Stimulated activated memory B cell treated with anti-CD40 and anti-IgM and Interleukin-4, amounts not matched to agents 10 μg/mL and 1 μg/mL and 100 μg/mL, for 72 hours (primary cell): Measurements from ENCODE around the gene MYBBP1A.
A peak's percentile ranks its signal among the peaks of the same experiment; 100 is the strongest.

Source experiments
- ATAC-seq: fragments of 150-1000 bp; cut with Tn5 transposase; 2 replicates; pipeline ENCODE4 v1.10.0; 2021
- H3K27ac Mint-ChIP-seq: one replicate; pipeline ENCODE4 v1.8.0; 2022; ENCODE audit warnings: mild to moderate bottlenecking, mixed read lengths
- H3K27me3 Mint-ChIP-seq: one replicate; pipeline ENCODE4 v1.8.0; 2022; ENCODE audit warnings: mixed read lengths
- H3K36me3 Mint-ChIP-seq: one replicate; pipeline ENCODE4 v1.8.0; 2022; ENCODE audit warnings: mixed read lengths
- H3K4me1 Mint-ChIP-seq: one replicate; pipeline ENCODE4 v1.8.0; 2022; ENCODE audit warnings: mixed read lengths
- H3K4me3 Mint-ChIP-seq: one replicate; pipeline ENCODE4 v1.8.0; 2022; ENCODE audit warnings: mild to moderate bottlenecking, moderate library complexity, mixed read lengths
- H3K9me3 Mint-ChIP-seq: one replicate; pipeline ENCODE4 v1.8.0; 2022; ENCODE audit warnings: mixed read lengths

The MYBBP1A gene

GRCh38 chr17:4504188-4504587, 51.0 kb downstream of the MYBBP1A start:
- H3K27ac Mint-ChIP-seq, result no peak overlapping the region
- H3K27me3 Mint-ChIP-seq, result peaks cover 99% of the 10 kb centered on the region
- H3K36me3 Mint-ChIP-seq, result no peaks in the 10 kb centered on the region
- peaks cover 38% of the 10 kb centered on the region for H3K4me1 Mint-ChIP-seq
- no peaks in the 10 kb centered on the region for H3K9me3 Mint-ChIP-seq
- H3K4me3 Mint-ChIP-seq, result no peak overlapping the region
- no peak for ATAC-seq

- Mint-ChIP-seq H3K36me3 (no peaks in the 10 kb centered on the region), H3K9me3 (no peaks in the 10 kb centered on the region), H3K27ac (no peak overlapping the region), H3K4me1 (peaks cover 32% of the 10 kb centered on the region), H3K4me3 (no peak overlapping the region), H3K27me3 (peaks cover 92% of the 10 kb centered on the region)
- no peak for ATAC-seq
Observed at GRCh38 chr17:4503283-4504025, 51.7 kb downstream of the MYBBP1A start.

- no peak overlapping the region for H3K27ac Mint-ChIP-seq
- peaks cover 83% of the 10 kb centered on the region for H3K27me3 Mint-ChIP-seq
- no peak overlapping the region for H3K4me3 Mint-ChIP-seq
- no peak for ATAC-seq
- H3K4me1 Mint-ChIP-seq, result peaks cover 40% of the 10 kb centered on the region
- H3K9me3 Mint-ChIP-seq, result no peaks in the 10 kb centered on the region
- H3K36me3 Mint-ChIP-seq, result no peaks in the 10 kb centered on the region
Observed at GRCh38 chr17:4502466-4503154, 52.6 kb downstream of the MYBBP1A start.

- Mint-ChIP-seq H3K36me3 (no peaks in the 10 kb centered on the region), H3K4me1 (peaks cover 48% of the 10 kb centered on the region), H3K4me3 (no peak overlapping the region), H3K9me3 (no peaks in the 10 kb centered on the region), H3K27ac (no peak overlapping the region), H3K27me3 (peaks cover 72% of the 10 kb centered on the region)
- no peak for ATAC-seq
Observed at GRCh38 chr17:4501295-4501949, 53.8 kb downstream of the MYBBP1A start.

- Mint-ChIP-seq H3K4me3 (peak overlapping the region; percentile 78), H3K27ac (no peak overlapping the region), H3K27me3 (peaks cover 60% of the 10 kb centered on the region), H3K36me3 (no peaks in the 10 kb centered on the region), H3K4me1 (peaks cover 47% of the 10 kb centered on the region), H3K9me3 (no peaks in the 10 kb centered on the region)
- ATAC-seq, result no peak
Observed at GRCh38 chr17:4500191-4500571, 55.0 kb downstream of the MYBBP1A start.

- Mint-ChIP-seq H3K9me3 (no peaks in the 10 kb centered on the region), H3K4me1 (peaks cover 42% of the 10 kb centered on the region), H3K27me3 (peaks cover 54% of the 10 kb centered on the region), H3K36me3 (no peaks in the 10 kb centered on the region), H3K27ac (no peak overlapping the region), H3K4me3 (peak overlapping the region; percentile 78)
- no peak for ATAC-seq
Observed at GRCh38 chr17:4499431-4500190, 55.6 kb downstream of the MYBBP1A start.

- peak within 1 kb of the TSS; percentile 78 for H3K4me3 Mint-ChIP-seq
- no peak within 1 kb of the TSS for H3K27ac Mint-ChIP-seq
- H3K27me3 Mint-ChIP-seq, result peaks cover 45% of the 10 kb centered on the region
- no peaks in the 10 kb centered on the region for H3K9me3 Mint-ChIP-seq
- peak; percentile 78 for ATAC-seq
- H3K36me3 Mint-ChIP-seq, result no peaks in the 10 kb centered on the region
- peaks cover 42% of the 10 kb centered on the region for H3K4me1 Mint-ChIP-seq
Observed at GRCh38 chr17:4498461-4499397, 56.5 kb downstream of the MYBBP1A start, which contains the start of gene SPNS2. Gene SPNS2 (plus strand): TSS chr17:4498881. CDS start chr17:4499048, 167 bp downstream.

- peaks cover 30% of the 10 kb centered on the region for H3K27me3 Mint-ChIP-seq
- H3K4me1 Mint-ChIP-seq, result peaks cover 54% of the 10 kb centered on the region
- no peaks in the 10 kb centered on the region for H3K36me3 Mint-ChIP-seq
- no peak overlapping the region for H3K27ac Mint-ChIP-seq
- H3K9me3 Mint-ChIP-seq, result no peaks in the 10 kb centered on the region
- ATAC-seq, result peak; percentile 78
- H3K4me3 Mint-ChIP-seq, result peak overlapping the region; percentile 51
Observed at GRCh38 chr17:4497101-4497824, 57.9 kb downstream of the MYBBP1A start.

GRCh38 chr17:4492721-4493561, 62.2 kb downstream of the MYBBP1A start:
- H3K4me1 Mint-ChIP-seq, result peaks cover 30% of the 10 kb centered on the region
- H3K36me3 Mint-ChIP-seq, result no peaks in the 10 kb centered on the region
- peak overlapping the region; percentile 34 for H3K4me3 Mint-ChIP-seq
- H3K27me3 Mint-ChIP-seq, result no peaks in the 10 kb centered on the region
- H3K27ac Mint-ChIP-seq, result peak overlapping the region; percentile 21
- peak; percentile 62 for ATAC-seq
- no peaks in the 10 kb centered on the region for H3K9me3 Mint-ChIP-seq

GRCh38 chr17:4490637-4491061, 64.5 kb downstream of the MYBBP1A start:
- Mint-ChIP-seq H3K4me3 (no peak overlapping the region), H3K27ac (no peak overlapping the region), H3K36me3 (no peaks in the 10 kb centered on the region), H3K9me3 (no peaks in the 10 kb centered on the region), H3K4me1 (peaks cover 18% of the 10 kb centered on the region), H3K27me3 (no peaks in the 10 kb centered on the region)
- ATAC-seq, result no peak

GRCh38 chr17:4490109-4490591, 65.0 kb downstream of the MYBBP1A start:
- Mint-ChIP-seq H3K27me3 (no peaks in the 10 kb centered on the region), H3K9me3 (no peaks in the 10 kb centered on the region), H3K36me3 (no peaks in the 10 kb centered on the region), H3K4me1 (peaks cover 19% of the 10 kb centered on the region), H3K4me3 (no peak overlapping the region), H3K27ac (no peak overlapping the region)
- ATAC-seq, result no peak

GRCh38 chr17:4488989-4489595, 66.1 kb downstream of the MYBBP1A start:
- Mint-ChIP-seq H3K4me1 (peaks cover 22% of the 10 kb centered on the region), H3K27ac (no peak overlapping the region), H3K36me3 (no peaks in the 10 kb centered on the region), H3K9me3 (no peaks in the 10 kb centered on the region), H3K27me3 (no peaks in the 10 kb centered on the region), H3K4me3 (no peak overlapping the region)
- no peak for ATAC-seq
